HG02571 (cell line): ENCODE data around the gene ARMH4.
"Not testable (repeated sequence)": the region's sequence is repeated elsewhere in the genome, so short reads cannot be mapped to it uniquely, and the experiment has no call there.

Experiments used
- ATAC-seq: cut with Tn5 transposase; IDR thresholded peaks from one replicate; pipeline ENCODE4 v1.9.1; 2021; ENCODE audit warnings: mild to moderate bottlenecking, moderate library complexity; ENCODE audit not compliant: unreplicated experiment

ARMH4 gene

GRCh38 chr14:58149196-58149595 lies 2.8 kb downstream of the ARMH4 start:
- no peak for ATAC-seq

- ATAC-seq: no peak
Observed at GRCh38 chr14:58146399-58146798, 5.6 kb downstream of the ARMH4 start.

GRCh38 chr14:58145936-58146335 lies 6.1 kb downstream of the ARMH4 start:
- no peak for ATAC-seq

- ATAC-seq: no peak
Observed at GRCh38 chr14:58143106-58143505, 8.9 kb downstream of the ARMH4 start.

- ATAC-seq: no peak
Observed at GRCh38 chr14:58141893-58142292, 10.1 kb downstream of the ARMH4 start.

GRCh38 chr14:58138714-58139482 lies 13.1 kb downstream of the ARMH4 start:
- ATAC-seq: no peak

- peak; percentile 70 for ATAC-seq
Observed at GRCh38 chr14:58138031-58138713, 13.8 kb downstream of the ARMH4 start.

- no peak for ATAC-seq
Observed at GRCh38 chr14:58133739-58134138, 18.3 kb downstream of the ARMH4 start.

GRCh38 chr14:58131386-58131785 lies 20.6 kb downstream of the ARMH4 start:
- no peak for ATAC-seq

GRCh38 chr14:58130116-58130782 lies 21.8 kb downstream of the ARMH4 start:
- ATAC-seq: no peak

- ATAC-seq: no peak
Observed at GRCh38 chr14:58129208-58129607, 22.8 kb downstream of the ARMH4 start.

GRCh38 chr14:58128416-58128815 lies 23.6 kb downstream of the ARMH4 start:
- no peak for ATAC-seq

- not testable (repeated sequence) for ATAC-seq
Observed at GRCh38 chr14:58122546-58122945, 29.5 kb downstream of the ARMH4 start.

GRCh38 chr14:58121530-58122186 lies 30.4 kb downstream of the ARMH4 start:
- ATAC-seq: no peak

- ATAC-seq: no peak
Observed at GRCh38 chr14:58119381-58119780, 32.6 kb downstream of the ARMH4 start.

GRCh38 chr14:58118097-58118815 lies 33.8 kb downstream of the ARMH4 start:
- no peak for ATAC-seq

GRCh38 chr14:58109744-58110143 lies 42.3 kb downstream of the ARMH4 start:
- no peak for ATAC-seq

GRCh38 chr14:58108717-58109116 lies 43.3 kb downstream of the ARMH4 start:
- ATAC-seq: no peak

GRCh38 chr14:58107947-58108552 lies 44.0 kb downstream of the ARMH4 start:
- no peak for ATAC-seq

- ATAC-seq: no peak
Observed at GRCh38 chr14:58107041-58107440, 45.0 kb downstream of the ARMH4 start.
